ENCODE measurements around the gene RIPK3.
"Not testable (repeated sequence)": the region's sequence is repeated elsewhere in the genome, so short reads cannot be mapped to it uniquely, and the experiment has no call there.

Gene RIPK3
- 8.5 to 38.6 reads per million in 2 experiments for total RNA-seq

GRCh38 chr14:24339284-24340151, at the start of gene RIPK3:
TSS of gene RIPK3 (minus strand) at chr14:24339991. CDS start at chr14:24339826, 165 bp downstream.
- DNase-seq (ENCODE audit: low read depth) = peak; percentile 46

DNA sequence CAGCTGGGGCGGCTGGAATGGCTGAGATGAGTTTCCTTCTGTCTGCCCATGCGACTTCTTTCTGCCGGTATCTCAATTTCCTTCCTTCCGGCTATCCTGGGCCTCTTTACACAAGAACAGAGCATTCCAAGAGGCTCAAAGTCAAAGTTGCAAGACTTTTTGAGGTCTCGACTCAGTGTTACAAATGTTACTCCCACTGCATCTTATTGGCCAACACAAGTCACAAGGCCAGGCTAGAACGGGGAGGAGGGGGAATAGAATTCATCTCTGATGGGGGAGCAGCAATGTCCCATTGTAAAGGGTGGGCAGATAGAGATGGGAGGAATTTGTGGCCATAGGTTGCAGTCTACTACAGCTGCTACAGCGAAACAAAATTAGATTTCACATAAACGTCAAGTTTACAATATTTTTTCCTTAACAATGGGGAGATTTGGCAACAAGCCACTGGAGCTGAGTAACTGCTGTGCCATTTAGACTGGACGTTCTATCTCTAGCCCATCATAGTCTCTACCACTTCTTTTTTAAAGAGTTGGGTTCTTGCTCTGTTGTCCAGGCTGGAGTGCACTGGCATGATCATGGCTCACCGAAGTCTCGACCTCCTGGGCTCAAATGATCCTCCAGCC, 49.5 kb upstream of the RIPK3 start:
- DNase-seq (ENCODE audit: low read depth) = no peak

DNA sequence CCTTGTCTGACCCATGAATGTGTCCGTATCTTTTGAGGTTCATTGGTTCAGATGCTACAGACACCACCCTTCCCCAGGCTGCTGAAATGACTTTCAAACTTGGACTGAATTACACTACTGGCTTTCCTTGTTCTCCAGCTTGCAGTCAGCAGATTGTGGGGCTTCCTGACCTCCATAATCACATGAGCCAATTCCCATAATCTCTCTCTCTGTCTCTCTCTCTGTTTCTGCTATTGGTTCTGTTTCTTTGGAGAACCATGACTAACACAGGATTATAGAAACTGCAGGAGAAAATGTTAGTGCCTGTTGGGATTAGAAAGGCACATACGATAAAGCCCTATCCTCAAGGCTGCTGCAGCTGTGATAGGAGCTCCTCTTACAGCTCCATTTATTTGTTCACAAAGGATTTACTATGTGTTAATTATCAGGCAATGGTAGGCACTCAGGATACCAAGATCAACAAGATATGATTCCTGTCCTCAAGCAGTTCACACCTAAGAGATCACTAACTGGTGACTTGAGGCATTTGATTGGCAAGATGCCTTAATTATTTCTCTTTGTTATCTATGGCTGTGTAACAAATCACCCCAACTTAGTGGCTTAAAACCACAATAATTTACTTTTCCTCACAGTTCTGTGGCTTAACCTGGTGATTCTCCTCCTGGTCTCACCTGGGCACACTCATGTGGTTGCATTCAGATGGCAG, 48.8 kb upstream of the RIPK3 start:
- no peak for DNase-seq (ENCODE audit: low read depth)

GRCh38 chr14:24387579-24387978, 47.8 kb upstream of the RIPK3 start:
- DNase-seq (ENCODE audit: low read depth) = not testable (repeated sequence)

GRCh38 chr14:24387009-24387345, 47.2 kb upstream of the RIPK3 start:
- no peak for DNase-seq (ENCODE audit: low read depth)

DNA sequence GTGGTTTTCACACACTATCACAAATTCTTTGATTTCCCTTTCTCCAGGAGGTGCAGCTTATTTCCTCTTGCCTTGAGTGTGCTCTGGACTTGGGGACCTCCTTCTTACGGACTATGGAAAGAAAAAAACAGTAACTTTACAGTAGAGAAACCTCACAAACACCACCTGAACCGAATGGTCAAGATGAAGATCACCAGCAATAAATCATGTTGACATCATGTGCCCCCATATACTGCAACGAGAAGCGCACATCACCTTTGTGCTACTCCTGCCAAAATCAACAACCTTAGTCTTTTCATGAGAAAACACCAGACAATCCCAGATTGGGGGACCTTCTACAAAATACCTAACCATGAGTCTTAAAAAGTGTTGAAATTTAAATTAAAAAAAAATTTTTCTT, 45.7 kb upstream of the RIPK3 start:
- no peak for DNase-seq (ENCODE audit: low read depth)

GRCh38 chr14:24384169-24384568, 44.4 kb upstream of the RIPK3 start:
- no peak for DNase-seq (ENCODE audit: low read depth)

GRCh38 chr14:24382064-24382371, 42.2 kb upstream of the RIPK3 start:
- DNase-seq (ENCODE audit: low read depth) = no peak

DNA sequence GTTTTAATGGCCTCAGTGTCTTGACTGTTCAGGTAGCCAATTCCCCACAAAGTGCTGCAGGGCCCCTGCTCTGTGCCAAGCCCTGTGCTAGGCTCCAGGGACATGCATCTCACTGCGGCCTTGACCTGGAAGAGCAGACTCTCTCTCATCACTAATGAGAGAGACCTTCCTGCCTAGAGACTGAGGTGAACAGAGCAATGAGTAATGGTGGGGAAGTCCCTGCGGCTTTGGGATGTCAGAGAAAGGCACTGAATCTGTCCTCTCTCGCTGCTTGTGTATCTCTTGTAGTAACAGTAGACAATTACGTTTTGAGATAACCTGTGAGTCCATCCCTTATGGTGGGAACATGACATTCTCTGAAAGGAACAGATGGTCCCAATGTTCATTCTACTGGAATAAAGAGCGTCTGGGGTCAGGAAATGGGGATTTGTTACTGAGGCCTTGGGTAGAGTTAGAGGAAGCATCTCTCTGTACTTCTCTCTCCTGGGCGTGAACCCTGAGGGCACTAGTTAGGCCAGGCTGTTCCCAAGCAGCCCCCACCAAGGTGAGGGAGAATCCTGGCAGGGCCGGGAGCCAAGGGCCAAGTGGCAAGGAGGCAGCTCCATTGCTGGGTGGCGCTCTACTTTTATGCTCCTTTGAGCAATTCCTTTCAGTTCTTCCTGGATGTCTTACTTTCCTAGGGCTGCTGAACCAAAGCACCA, 41.7 kb upstream of the RIPK3 start:
- DNase-seq (ENCODE audit: low read depth) = no peak

DNA sequence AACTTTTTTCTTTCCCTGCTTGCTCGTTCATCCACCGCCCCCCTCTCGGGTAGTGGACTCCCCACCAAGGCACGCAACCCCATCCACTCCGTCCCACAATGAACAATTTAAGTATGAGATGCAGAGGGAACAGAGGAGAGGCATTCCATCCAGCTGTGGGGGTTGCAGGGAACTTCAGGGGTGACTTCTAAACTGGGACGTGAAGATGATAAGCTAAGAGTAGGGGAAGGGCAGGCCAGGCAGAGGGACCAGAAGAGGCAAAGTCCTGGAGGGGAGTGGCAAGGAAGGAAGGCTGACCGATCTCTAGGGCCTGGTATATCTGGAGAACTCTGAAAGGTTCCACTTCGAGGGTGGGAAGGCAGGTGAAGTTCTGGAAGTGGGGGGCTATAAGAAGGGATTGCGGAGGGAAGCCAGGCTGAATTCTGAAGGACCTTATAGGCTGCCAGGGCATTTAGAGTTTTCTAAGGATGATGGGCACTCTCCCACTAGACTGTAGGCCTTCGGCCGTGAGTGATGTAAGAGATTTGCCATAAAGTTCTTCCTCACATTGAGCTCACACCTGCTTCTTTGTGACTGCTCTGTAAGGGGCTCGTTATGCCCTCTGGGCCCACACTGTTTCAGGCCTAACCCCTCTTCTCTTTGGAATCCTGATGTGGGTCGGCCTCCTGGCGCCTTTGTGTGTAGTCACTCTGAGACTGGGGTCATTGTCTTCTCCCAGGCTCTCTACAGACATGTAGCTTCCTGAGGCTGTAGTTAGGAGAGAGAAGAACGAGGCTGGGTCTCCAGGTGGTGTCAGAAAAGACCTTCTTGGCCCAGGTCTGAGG, 40.3 kb upstream of the RIPK3 start:
- DNase-seq (ENCODE audit: low read depth) = no peak

- no peak for DNase-seq (ENCODE audit: low read depth)
Observed at GRCh38 chr14:24378981-24379906, 39.5 kb upstream of the RIPK3 start.

DNA sequence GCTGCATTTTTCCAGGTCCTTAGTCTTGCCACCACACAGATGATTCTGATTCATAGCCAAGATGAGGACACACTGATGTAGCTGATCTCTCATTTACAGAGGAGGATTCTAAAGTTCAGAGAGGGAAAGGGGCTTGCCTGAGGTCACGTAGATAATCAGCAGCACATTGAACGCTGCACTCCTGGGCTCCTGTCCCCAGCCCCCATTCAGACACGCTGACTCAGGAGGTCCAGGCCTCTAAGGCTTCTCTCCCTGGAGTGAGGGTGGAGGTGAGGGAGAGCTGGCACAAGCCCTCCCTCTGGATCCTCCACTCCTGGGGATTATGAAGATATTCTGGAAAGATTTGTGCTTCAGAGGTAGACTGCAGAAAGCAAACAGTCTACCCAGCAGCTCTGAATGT, 38.5 kb upstream of the RIPK3 start:
- no peak for DNase-seq (ENCODE audit: low read depth)

- DNase-seq (ENCODE audit: low read depth) = no peak
Observed at GRCh38 chr14:24377657-24378056, 37.9 kb upstream of the RIPK3 start.

- DNase-seq (ENCODE audit: low read depth) = no peak
Observed at GRCh38 chr14:24377126-24377525, 37.3 kb upstream of the RIPK3 start.

- no peak for DNase-seq (ENCODE audit: low read depth)
Observed at GRCh38 chr14:24376448-24377070, 36.8 kb upstream of the RIPK3 start.

DNA sequence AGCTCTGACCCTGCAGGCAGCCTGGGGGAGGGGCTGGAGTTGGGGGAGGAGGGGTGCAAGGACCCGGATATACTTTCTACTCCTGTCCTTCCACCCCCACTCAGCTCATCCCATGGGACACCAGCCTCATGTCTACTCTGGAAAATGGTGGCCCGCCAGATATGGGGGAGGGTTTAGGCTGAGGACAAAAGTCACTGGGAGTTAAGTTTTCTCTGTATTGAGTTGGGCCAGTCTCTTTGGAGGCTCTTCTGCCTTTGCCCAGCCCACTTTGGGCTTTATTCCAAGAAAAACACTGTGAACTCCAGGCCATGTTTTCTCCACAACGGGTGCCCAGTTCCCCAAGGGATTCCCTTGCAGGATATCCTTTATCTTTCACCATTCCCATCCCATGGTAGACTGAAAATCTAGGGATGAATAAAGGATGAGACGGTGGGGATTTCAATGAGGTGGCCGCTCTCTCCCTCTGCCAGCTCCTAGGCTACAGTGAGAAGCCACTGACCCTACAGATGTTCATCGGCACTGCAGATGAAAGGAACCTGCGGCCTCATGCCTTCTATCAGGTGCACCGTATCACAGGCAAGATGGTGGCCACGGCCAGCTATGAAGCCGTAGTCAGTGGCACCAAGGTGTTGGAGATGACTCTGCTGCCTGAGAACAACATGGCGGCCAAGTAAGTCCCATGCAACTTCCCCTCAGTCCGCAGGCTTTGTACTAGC, 33.1 kb upstream of the RIPK3 start:
- no peak for DNase-seq (ENCODE audit: low read depth)

DNA sequence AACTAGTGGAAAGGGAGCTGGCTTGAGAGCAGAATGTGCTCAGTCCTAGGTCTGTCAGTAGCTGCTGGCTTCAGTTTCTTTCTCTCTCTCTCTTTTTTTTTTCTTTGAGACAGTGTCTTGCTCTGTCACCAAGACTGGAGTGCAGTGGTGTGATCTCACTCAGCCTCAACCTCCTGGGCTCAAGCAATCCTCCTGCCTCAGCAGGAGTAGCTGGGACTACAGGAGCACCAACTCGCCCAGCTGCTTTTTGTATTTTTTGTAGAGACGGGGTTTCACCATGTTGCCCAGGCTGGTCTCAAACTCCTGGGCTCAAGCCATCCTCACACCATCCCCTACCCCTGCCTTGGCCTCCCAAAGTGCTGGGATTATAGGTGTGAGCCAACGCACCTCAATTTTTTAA, 31.8 kb upstream of the RIPK3 start:
- DNase-seq (ENCODE audit: low read depth) = not testable (repeated sequence)

- no peak for DNase-seq (ENCODE audit: low read depth)
Observed at GRCh38 chr14:24370748-24371147, 31.0 kb upstream of the RIPK3 start.

All from T follicular helper cell (primary cell).